GM12878 (cell line): ENCODE results near the gene TC2N. TPM values are rescaled to one million over a fixed set of nuclear protein-coding genes. Genes with fewer than 3 reads are reported as not detected.
"Not testable (repeated sequence)": the region's sequence is repeated elsewhere in the genome, so short reads cannot be mapped to it uniquely, and the experiment has no call there.

Experiments used
- ATAC-seq: fragments of 200-7000 bp; cut with Tn5 transposase; 3 replicates; pipeline ENCODE4 v1.9.1; 2020; ENCODE audit warnings: mild to moderate bottlenecking, moderate library complexity
- BruUV-seq: library from RNA; stranded (reverse); fragments of 400-500 nt; replicated peaks from 2 replicates; lab custom pipeline; 2021; lab: Mats Ljungman, UMichigan
- CTCF ChIA-PET: fragments of 300-600 bp; sonication (Branson Sonifier 250); formaldehyde crosslinking; extraction: SDS; loops from one replicate; lab custom pipeline; 2021; ENCODE audit warnings: inconsistent platforms; lab: Yijun Ruan, JAX
- POLR2A ChIA-PET: fragments of 350-600 bp; formaldehyde crosslinking; extraction: SDS; loops from one replicate; lab custom pipeline; 2021; ENCODE audit warnings: inconsistent platforms; lab: Charles Lee
- RAD21 ChIA-PET: fragments of 300-600 bp; sonication (Branson Sonifier 250); formaldehyde crosslinking; loops from one replicate; lab custom pipeline; 2023; ENCODE audit warnings: antibody characterized with exemption; ENCODE audit not compliant: unreplicated experiment; lab: Charles Lee
- SMC1A ChIA-PET: fragments of 300-600 bp; sonication (Branson Sonifier 250); formaldehyde crosslinking; loops from one replicate; lab custom pipeline; 2023; ENCODE audit not compliant: unreplicated experiment, uncharacterized antibody; lab: Charles Lee
- DNase-seq: peaks from one replicate; pipeline ENCODE4 v3.0.0-alpha.2; 2011; ENCODE audit warnings: low read depth, low spot score
- FAIRE-seq: peaks from 3 replicates; lab custom pipeline; 2011; peaks lifted over from hg19 to GRCh38; lab: Jason Lieb, UNC
- H2AFZ ChIP-seq: 2 replicates; pipeline ENCODE4 v1.6.0; 2011; ENCODE audit warnings: low read depth, low read length, control low read depth; ENCODE audit not compliant: control insufficient read depth
- H3K27ac ChIP-seq: 2 replicates; pipeline ENCODE4 v1.5.1; 2011; ENCODE audit warnings: control low read depth; ENCODE audit not compliant: control insufficient read depth, insufficient read depth
- H3K27me3 ChIP-seq, 2 experiments: replicated peaks in 1 of 2; 2 replicates each; pipeline versions ENCODE4 v1.6.0 to v1.6.1; 2011; ENCODE audit warnings: low read length in 1 of 2; ENCODE audit not compliant: control insufficient read depth in 2 of 2, insufficient read depth in 2 of 2
- H3K36me3 ChIP-seq, 2 experiments: 2 replicates each; pipeline ENCODE4 v1.5.1; 2011; ENCODE audit warnings: low read length in 1 of 2; ENCODE audit not compliant: control insufficient read depth in 2 of 2, insufficient read depth in 2 of 2
- H3K4me1 ChIP-seq: 2 replicates; pipeline ENCODE4 v1.6.1; 2011; ENCODE audit warnings: mild to moderate bottlenecking, low read length, moderate library complexity, mixed read lengths; ENCODE audit not compliant: control insufficient read depth, insufficient read depth
- H3K4me2 ChIP-seq: 2 replicates; pipeline ENCODE4 v1.6.0; 2011; ENCODE audit warnings: control low read depth; ENCODE audit not compliant: control insufficient read depth, insufficient read depth
- H3K4me3 ChIP-seq: fragments of 200-600 bp; sonication (generic); 2 replicates; pipeline ENCODE4 v1.5.1; 2016
- H3K79me2 ChIP-seq: 2 replicates; pipeline ENCODE4 v1.6.0; 2011; ENCODE audit warnings: low read length; ENCODE audit not compliant: control insufficient read depth, insufficient read depth
- H3K9ac ChIP-seq: 2 replicates; pipeline ENCODE4 v1.8.0; 2011; ENCODE audit warnings: low read length, control low read depth, mixed read lengths; ENCODE audit not compliant: control insufficient read depth, insufficient read depth
- H3K9me3 ChIP-seq: replicated peaks from 3 replicates; pipeline ENCODE4 v1.5.1; 2011; ENCODE audit warnings: mild to moderate bottlenecking, low read length; ENCODE audit not compliant: control insufficient read depth, insufficient read depth
- H4K20me1 ChIP-seq: 2 replicates; pipeline ENCODE4 v1.6.0; 2011; ENCODE audit not compliant: control insufficient read depth, insufficient read depth
- CBFB ChIP-seq: IDR thresholded peaks from 2 replicates; pipeline ENCODE4 v1.6.1; 2016; ENCODE audit warnings: antibody characterized with exemption, low read depth
- NKRF ChIP-seq: fragments of 450-650 bp; conservative IDR thresholded peaks from 2 replicates; pipeline ENCODE4 v1.6.1; 2017; ENCODE audit warnings: mild to moderate bottlenecking, moderate library complexity
- ZSCAN29 ChIP-seq: fragments of 450-650 bp; IDR thresholded peaks from 2 replicates; pipeline ENCODE4 v1.6.1; 2017; ENCODE audit warnings: mild to moderate bottlenecking, moderate library complexity
- WGBS: methylation state at CpG from one replicate; pipeline ENCODE4 v1.1.6; 2016; ENCODE audit warnings: low lambda C conversion rate; ENCODE audit not compliant: insufficient replicate concordance, insufficient coverage; ENCODE audit errors: missing lambda C conversion rate; 5-methylcytosine and 5-hydroxymethylcytosine counted together
- in situ Hi-C: fragments of 300-500 bp; cut with MboI; formaldehyde crosslinking; loops from 9 replicates; pipeline ENCODE4 v1.14.3; 2018; ENCODE audit warnings: mixed read lengths
- intact Hi-C: fragments of 100-400 bp; cut with micrococcal nuclease; formaldehyde crosslinking; loops from one replicate; pipeline ENCODE4 v1.14.2; 2022; ENCODE audit not compliant: unreplicated experiment
- polyA plus RNA-seq, 11 experiments: library from polyadenylated mRNA; depleted of rRNA in 4 of 11; unstranded in 6 of 11; stranded (reverse) in 5 of 11; fragments of >200 nt; fragmentation: Nextera tagmentation in 4 of 11; fragmentation: Illumina TruSeq in 1 of 11; extraction: Ambion mirVana in 4 of 11; extraction: Trizol in 1 of 11; gene quantifications; 1 replicate in 1 of 11; 2 replicates in 10 of 11; pipeline versions ENCODE4 v1.2.1 to v1.2.3, GENCODE V29; 2011 to 2016; ENCODE audit warnings: inconsistent platforms in 2 of 11, missing spikeins in 2 of 11, low read depth in 1 of 11
- total RNA-seq, 4 experiments: library from RNA; depleted of rRNA in 3 of 4; stranded (reverse); fragments of >200 nt in 3 of 4; fragmentation: Illumina TruSeq in 1 of 4; extraction: Trizol in 1 of 4; gene quantifications; 2 replicates each; pipeline versions ENCODE4 v1.2.1 to v1.2.3, GENCODE V29; 2013 to 2021

Gene TC2N
- total and polyA plus RNA-seq, 10 of the 15 experiments (the other 5 are each of a cell fraction or from before 2014, with no cell fraction given), result 0.15 to 1.6 (median 0.35) TPM

DNA sequence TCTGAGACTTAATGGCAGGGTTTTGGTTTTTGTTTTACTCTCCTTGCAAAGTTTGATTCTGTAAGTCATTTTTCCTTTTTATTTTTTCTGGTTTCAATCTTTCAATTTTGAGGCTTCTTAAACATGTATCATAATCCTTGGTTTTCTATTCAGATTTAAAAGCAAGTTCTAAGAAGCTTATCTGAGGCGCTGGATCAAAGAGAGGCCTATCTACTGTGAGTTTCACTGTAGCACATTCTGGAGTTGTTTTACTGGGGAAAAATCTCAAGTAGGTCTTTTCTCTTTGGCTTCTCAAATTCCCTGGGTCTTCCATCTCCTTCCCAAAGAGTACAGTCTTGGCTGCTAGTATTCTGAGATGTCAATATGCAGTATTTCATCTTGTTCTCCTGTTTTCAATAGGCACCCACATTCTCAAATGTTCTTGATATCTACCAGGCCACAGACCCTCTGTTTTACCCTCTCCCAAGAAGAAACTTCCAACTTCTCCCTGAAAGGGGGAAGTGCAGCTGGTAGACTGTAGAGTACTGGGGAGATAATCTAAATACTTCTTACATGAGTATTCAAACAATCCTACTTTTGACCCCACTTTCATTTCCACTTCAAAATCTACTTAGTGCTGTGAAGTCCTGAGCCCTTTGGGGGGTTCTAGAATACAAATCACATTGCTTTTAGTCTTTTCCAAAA lies 124.6 kb downstream of the TC2N start:
- 73% methylated on average over 1 of the region's 1 CpG for WGBS
- FAIRE-seq (no peak), ATAC-seq (no peak), DNase-seq (no peak)
- TF ChIP-seq ZSCAN29 (no peak), NKRF (no peak), CBFB (no peak)
- ChIA-PET SMC1A (no interaction called here), POLR2A (no interaction called here), RAD21 (no interaction called here), CTCF (no interaction called here)
- no peaks in the 10 kb centered on the region for H3K36me3 ChIP-seq
- no peak overlapping the region for H2AFZ ChIP-seq
- no peaks in the 10 kb centered on the region for H3K79me2 ChIP-seq
- no peaks in the 10 kb centered on the region for H4K20me1 ChIP-seq
- in situ Hi-C loops (no loop called here), intact Hi-C loops (no loop called here)
- no peak overlapping the region for H3K27ac ChIP-seq
- H3K4me1 ChIP-seq, result no peaks in the 10 kb centered on the region
- H3K4me2 ChIP-seq, result no peak overlapping the region
- H3K9me3 ChIP-seq, result no peaks in the 10 kb centered on the region
- no TSS peak for BruUV-seq
- no peak overlapping the region for H3K4me3 ChIP-seq
- no peaks in the 10 kb centered on the region for H3K27me3 ChIP-seq
- H3K9ac ChIP-seq, result no peak overlapping the region

GRCh38 chr14:91739867-91740266 lies 127.5 kb downstream of the TC2N start:
- H3K79me2 ChIP-seq, H3K36me3 ChIP-seq, CTCF ChIA-PET, H3K4me1 ChIP-seq, DNase-seq, H4K20me1 ChIP-seq, in situ Hi-C loops, H3K9ac ChIP-seq, H2AFZ ChIP-seq, POLR2A ChIA-PET, SMC1A ChIA-PET, H3K4me2 ChIP-seq, FAIRE-seq, H3K27ac ChIP-seq, intact Hi-C loops, RAD21 ChIA-PET, H3K27me3 ChIP-seq, H3K9me3 ChIP-seq, ATAC-seq, H3K4me3 ChIP-seq, BruUV-seq: not testable (repeated sequence)
- WGBS, result 43% methylated on average over 2 of the region's 2 CpGs
